Measurements from ENCODE around the gene CDK19.

- TF ChIP-seq NRF1 (IDR thresholded peaks at IDR 0.05; ENCODE audit: low read depth, low read length) (no peak), FOXM1 (IDR thresholded peaks at IDR 0.05; ENCODE audit: low read depth) (no peak), CTCF (IDR thresholded peaks at IDR 0.05) (no peak)
Measured at GRCh38 chr6:110786696-110787095, 28.6 kb downstream of the CDK19 start.

Data from SK-N-SH (cell line).